Left cardiac atrium (tissue), 4 donors: ENCODE results near the gene PCDHGA1. TPM values are rescaled to one million over a fixed set of nuclear protein-coding genes. Genes with fewer than 3 reads are reported as not detected.
"Not testable (repeated sequence)": the region's sequence is repeated elsewhere in the genome, so short reads cannot be mapped to it uniquely, and the experiment has no call there.

ENCODE experiments used
- ATAC-seq, 2 donors: fragments of 200-7000 bp; cut with Tn5 transposase; one replicate each; pipeline ENCODE4 v1.9.1; 2020; ENCODE audit warnings: mild to moderate bottlenecking in 2 of 2, moderate library complexity in 2 of 2
- DNase-seq: peaks from one replicate; pipeline ENCODE4 v3.0.0-alpha.2; 2020
- intact Hi-C, 2 donors: fragments of 100-400 bp; cut with DNase I; formaldehyde crosslinking; loops; one replicate each; pipeline versions ENCODE4 v1.14.1 to v1.15.1; 2022 to 2023
- total RNA-seq, 2 donors: library from RNA; stranded (reverse); fragmentation: NEBNext Ultra II Directional; extraction: Animal tissue kit (Norgen Biotek cat#: 25700); gene quantifications; one replicate each; pipeline ENCODE4 v1.2.1, GENCODE V29; 2021
- donor health status: DM: no; HTN: yes; CAD: no.
- donor health status: DM: no; HTN: yes; CAD: no; lungs with severe emphysema.
- donor health status: DM: yes; HTN: yes; CAD: no.
- donor health status: Dilated cardiomyopathy.

Gene PCDHGA1
- total RNA-seq, 2 donors from 2014 or later = 1.4 to 1.8 TPM

DNA sequence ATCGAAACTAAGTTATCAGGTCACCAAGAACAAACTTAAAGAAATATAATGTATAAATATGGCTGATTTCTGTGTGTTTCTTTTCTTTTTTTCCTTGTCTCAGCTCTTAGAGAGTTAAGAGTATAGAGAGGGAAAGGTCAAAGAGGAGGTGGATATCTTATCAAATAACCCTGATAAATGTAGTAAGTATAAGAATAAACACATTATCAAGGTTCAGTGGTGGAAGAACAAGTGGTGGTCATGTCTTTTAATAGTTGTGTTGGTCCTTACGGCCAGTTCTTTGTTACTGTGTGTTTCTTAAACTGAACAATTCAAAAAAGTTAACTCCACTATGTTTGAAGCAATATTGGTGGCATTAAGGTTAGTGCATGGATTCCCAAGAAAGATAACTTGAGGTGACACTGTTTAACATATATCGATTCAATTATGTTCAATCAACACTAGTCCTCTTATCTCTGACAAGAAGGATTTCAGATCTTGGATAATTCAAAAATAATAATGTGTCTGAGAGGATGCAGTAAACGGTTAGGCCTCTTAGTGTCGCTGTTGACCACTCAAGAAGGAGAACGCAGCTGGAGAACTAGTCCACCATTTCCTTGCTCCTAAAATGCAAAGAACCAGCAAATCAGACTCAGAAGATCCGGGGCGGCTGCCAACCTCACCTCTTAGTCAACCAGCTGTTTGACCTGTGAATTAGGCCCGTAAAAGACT is 13.1 kb downstream of the PCDHGA1 start, which contains the start of gene PCDHGA3:
Gene PCDHGA3, plus strand, starts transcription at position 588 of the 711 bp plus-strand sequence. CDS start 205 bp downstream, outside the sequence.
- ATAC-seq (peak; percentile 34 to 58), DNase-seq (no peak)
- intact Hi-C loops = no loop called here

DNA sequence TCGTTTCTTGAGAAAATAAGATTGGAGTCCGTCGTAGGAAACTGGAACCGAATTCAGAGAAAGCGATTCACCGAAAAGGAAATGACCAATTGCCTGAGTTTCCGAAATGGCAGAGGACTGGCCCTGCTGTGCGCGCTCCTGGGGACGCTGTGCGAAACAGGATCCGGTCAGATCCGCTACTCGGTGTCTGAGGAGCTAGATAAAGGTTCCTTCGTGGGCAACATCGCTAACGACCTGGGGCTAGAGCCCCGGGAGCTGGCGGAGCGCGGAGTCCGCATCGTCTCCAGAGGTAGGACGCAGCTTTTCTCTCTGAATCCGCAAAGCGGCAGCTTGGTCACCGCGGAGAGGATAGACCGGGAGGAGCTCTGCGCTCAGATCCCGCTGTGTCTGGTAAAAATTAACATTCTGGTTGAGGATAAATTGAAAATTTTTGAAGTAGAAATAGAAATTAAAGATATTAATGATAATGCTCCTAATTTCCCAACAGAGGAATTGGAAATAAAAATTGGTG is 13.7 kb downstream of the PCDHGA1 start:
- intact Hi-C loops = no loop called here
- DNase-seq = no peak
- ATAC-seq = peak in 1 of 2 donors; percentile 48

DNA sequence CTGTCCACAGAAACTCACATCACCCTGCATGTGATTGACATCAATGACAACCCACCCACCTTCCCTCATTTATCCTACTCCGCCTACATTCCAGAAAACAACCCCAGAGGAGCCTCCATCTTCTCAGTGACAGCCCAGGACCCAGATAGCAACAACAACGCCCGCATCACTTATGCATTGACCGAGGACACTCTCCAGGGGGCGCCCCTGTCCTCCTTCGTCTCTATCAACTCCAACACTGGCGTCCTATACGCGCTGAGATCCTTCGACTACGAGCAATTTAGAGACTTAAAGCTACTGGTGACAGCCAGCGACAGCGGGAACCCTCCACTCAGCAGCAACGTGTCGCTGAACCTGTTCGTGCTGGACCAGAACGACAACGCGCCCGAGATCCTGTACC is 15.0 kb downstream of the PCDHGA1 start:
- DNase-seq (no peak), ATAC-seq (no peak)
- intact Hi-C loops = no loop called here

DNA sequence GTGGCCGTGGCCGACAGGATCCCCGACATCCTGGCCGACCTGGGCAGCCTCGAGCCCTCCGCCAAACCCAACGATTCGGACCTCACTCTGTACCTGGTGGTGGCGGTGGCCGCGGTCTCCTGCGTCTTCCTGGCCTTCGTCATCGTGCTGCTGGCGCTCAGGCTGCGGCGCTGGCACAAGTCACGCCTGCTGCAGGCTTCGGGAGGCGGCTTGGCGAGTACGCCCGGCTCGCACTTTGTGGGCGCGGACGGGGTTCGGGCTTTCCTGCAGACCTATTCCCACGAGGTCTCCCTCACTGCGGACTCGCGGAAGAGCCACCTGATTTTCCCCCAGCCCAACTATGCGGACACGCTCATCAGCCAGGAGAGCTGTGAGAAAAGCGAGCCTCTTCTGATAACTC is 15.7 kb downstream of the PCDHGA1 start:
- intact Hi-C loops, DNase-seq, ATAC-seq: not testable (repeated sequence)

DNA sequence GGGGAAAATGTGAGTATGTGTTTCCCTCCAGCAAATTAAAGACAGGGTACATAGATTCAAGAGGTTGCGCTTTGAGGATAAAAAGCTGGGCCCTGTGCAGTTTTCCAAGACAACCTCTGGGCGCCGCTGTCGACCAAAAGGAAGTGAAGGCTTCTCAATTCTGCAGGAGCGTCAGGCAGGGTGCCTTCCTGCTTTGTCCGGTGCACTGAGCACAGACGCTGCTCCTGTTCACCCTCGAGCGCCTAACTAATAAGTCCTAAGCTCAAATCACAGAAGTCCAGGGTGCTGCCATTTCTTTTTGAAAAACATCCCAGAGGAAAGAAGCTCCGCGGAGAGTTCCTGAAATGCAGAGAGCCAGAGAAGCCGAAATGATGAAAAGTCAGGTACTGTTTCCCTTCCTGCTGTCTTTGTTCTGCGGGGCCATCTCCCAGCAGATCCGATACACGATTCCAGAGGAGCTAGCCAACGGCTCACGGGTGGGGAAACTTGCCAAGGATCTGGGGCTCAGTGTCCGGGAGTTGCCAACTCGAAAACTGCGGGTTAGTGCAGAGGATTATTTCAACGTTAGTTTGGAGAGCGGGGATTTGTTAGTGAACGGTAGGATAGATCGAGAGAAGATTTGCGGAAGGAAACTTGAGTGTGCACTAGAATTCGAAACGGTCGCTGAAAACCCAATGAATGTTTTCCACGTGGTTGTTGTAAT is 19.8 kb downstream of the PCDHGA1 start, which contains the start of gene PCDHGB1:
Gene PCDHGB1, plus strand, starts transcription at position 183 of the 703 bp plus-strand sequence. Its CDS starts 162 bp downstream, at position 345.
- intact Hi-C loops = loop anchor here in 1 of 2 donors (10.0 kb wide), 2 partner anchors 55 to 145 kb away; partner anchors contain the start of genes PCDHB12, PCDHGA9 and PCDHGB6
- peak; percentile 57 to 66 for ATAC-seq
- peak; percentile 38 for DNase-seq

DNA sequence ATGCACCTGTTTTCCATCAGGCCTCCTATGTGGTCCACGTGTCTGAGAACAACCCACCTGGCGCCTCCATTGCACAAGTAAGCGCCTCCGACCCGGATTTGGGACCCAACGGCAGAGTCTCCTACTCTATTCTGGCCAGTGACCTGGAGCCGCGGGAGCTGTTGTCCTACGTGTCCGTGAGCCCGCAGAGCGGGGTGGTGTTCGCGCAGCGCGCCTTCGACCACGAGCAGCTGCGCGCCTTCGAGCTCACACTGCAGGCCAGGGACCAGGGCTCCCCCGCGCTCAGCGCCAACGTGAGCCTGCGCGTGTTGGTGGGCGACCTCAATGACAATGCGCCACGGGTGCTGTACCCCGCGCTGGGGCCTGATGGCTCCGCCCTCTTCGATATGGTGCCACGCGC is 21.3 kb downstream of the PCDHGA1 start:
- no peak for ATAC-seq
- intact Hi-C loops = loop anchor here in 1 of 2 donors (10.0 kb wide), 2 partner anchors 53 to 147 kb away; partner anchors contain the start of genes PCDHB12, PCDHGA9 and PCDHGB6

DNA sequence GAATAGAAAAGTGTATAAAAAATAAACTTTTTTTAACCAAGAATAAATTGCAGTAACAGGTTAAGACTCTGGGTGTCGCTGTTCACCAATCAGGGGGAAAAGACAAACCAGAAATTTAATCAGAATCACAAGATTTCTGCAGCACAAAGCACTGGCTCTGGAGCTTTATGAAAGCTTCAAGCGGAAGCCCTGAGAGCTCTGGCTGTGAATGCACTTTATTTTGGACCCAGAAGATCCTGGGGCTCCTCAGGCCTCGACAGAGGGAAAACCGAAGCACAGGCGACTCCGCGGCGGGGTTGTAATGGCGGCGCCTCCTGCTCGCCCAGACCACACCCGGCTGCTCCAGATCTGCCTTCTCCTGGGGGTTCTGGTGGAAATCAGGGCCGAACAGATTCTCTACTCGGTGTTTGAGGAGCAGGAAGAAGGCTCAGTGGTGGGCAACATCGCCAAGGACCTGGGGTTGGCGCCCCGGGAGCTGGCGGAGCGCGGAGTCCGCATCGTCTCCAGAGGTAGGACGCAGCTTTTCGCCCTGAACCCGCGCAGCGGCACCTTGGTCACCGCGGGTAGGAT is 24.7 kb downstream of the PCDHGA1 start, which contains the start of gene PCDHGA4:
Gene PCDHGA4, plus strand, starts transcription at position 122 of the 570 bp plus-strand sequence. Its CDS starts 87 bp downstream, at position 209.
- DNase-seq = no peak
- ATAC-seq = no peak
- intact Hi-C loops = loop anchor here in 1 of 2 donors (10.0 kb wide), 2 partner anchors 50 to 150 kb away; partner anchors contain the start of genes PCDHB12, PCDHGA9 and PCDHGB6

More for the DNA sequence above, 21.3 kb downstream of the PCDHGA1 start:
- DNase-seq = no peak

DNA sequence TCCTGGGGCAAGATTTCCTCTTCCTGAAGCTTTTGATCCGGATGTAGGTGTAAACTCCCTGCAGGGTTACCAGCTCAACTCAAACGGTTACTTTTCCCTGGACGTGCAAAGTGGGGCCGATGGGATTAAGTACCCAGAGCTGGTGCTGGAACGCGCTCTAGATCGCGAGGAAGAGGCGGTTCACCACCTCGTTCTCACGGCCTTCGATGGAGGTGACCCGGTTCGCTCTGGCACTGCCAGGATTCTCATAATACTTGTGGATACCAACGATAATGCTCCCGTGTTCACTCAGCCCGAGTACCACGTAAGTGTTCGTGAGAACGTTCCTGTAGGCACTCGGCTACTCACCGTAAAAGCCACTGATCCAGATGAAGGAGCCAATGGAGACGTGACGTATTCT is 25.3 kb downstream of the PCDHGA1 start:
- DNase-seq = no peak
- intact Hi-C loops = loop anchor here in 1 of 2 donors (10.0 kb wide), 2 partner anchors 49 to 151 kb away; partner anchors contain the start of genes PCDHB12, PCDHGA9 and PCDHGB6
- ATAC-seq = no peak

DNA sequence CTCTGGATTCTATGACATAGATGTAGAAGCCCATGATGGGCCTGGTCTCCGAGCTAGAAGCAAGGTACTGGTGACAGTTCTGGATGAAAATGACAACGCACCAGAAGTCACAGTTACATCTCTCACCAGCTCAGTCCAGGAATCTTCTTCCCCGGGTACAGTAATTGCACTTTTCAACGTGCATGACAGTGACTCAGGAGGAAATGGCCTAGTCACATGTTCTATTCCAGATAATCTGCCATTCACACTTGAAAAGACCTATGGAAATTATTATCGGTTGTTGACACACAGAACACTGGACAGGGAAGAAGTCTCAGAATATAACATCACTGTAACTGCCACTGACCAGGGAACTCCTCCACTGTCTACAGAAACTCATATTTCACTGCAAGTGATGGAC is 25.8 kb downstream of the PCDHGA1 start:
- ATAC-seq (no peak), DNase-seq (no peak)
- intact Hi-C loops = loop anchor here in 1 of 2 donors (10.0 kb wide), 2 partner anchors 49 to 151 kb away; partner anchors contain the start of genes PCDHB12, PCDHGA9 and PCDHGB6

DNA sequence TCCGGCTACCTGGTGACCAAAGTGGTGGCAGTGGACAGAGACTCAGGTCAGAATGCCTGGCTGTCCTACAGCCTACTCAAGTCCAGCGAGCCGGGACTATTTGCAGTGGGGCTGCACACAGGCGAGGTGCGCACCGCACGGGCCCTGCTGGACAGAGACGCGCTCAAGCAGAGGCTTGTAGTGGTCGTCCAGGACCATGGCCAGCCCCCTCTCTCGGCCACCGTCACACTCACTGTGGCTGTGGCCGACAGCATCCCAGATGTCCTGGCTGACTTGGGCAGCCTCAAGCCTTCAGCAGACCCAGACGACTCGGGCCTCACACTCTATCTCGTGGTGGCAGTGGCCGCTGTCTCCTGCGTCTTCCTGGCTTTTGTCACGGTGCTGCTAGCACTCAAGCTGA is 26.6 kb downstream of the PCDHGA1 start:
- DNase-seq = no peak
- ATAC-seq = no peak
- intact Hi-C loops = loop anchor here in 1 of 2 donors (10.0 kb wide), 2 partner anchors 48 to 152 kb away; partner anchors contain the start of genes PCDHB12, PCDHGA9 and PCDHGB6

DNA sequence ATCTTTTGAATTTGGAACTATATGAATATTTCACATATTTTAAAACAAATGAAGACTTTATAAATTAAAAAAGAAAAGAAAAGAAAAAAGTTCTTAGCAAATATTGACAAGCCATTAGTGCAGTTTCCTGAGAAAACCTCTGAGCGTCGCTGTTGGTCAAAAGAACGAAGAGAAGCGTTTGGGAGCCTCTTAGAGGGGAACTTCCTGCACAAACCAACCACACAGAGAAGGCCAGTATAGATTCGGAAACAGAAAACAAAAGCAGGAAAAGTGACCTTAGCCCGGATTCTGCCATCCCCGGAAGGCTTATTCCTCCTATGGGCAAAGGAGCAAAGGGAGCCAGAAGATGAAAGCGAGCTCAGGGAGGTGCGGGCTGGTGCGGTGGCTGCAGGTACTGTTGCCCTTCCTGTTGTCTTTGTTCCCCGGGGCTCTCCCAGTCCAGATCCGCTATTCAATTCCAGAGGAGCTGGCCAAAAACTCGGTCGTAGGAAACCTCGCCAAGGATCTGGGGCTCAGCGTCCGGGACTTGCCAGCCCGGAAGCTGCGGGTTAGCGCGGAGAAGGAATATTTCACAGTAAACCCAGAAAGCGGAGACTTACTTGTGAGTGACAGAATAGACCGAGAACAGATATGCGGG is 29.6 kb downstream of the PCDHGA1 start, which contains the start of gene PCDHGB2:
Gene PCDHGB2, plus strand, starts transcription at position 205 of the 637 bp plus-strand sequence. Its CDS starts 142 bp downstream, at position 347.
- no peak for ATAC-seq
- intact Hi-C loops = loop anchor here in 1 of 2 donors (10.0 kb wide), 2 partner anchors 45 to 155 kb away; partner anchors contain the start of genes PCDHB12, PCDHGA9 and PCDHGB6

DNA sequence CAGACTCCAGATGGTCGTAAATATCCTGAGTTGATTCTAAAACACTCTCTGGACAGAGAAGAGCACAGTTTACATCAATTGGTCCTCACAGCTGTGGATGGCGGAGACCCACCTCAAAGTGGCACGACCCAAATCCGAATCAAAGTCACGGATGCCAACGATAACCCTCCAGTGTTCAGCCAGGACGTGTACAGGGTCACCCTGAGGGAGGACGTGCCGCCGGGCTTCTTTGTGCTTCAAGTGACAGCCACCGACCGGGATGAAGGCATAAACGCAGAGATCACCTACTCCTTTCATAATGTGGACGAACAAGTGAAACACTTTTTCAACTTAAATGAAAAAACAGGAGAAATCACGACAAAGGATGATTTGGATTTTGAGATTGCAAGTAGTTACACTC is 30.4 kb downstream of the PCDHGA1 start:
- DNase-seq (no peak), ATAC-seq (no peak)
- intact Hi-C loops = no loop called here

More for the DNA sequence above, 29.6 kb downstream of the PCDHGA1 start, which contains the start of gene PCDHGB2:
- DNase-seq = no peak

DNA sequence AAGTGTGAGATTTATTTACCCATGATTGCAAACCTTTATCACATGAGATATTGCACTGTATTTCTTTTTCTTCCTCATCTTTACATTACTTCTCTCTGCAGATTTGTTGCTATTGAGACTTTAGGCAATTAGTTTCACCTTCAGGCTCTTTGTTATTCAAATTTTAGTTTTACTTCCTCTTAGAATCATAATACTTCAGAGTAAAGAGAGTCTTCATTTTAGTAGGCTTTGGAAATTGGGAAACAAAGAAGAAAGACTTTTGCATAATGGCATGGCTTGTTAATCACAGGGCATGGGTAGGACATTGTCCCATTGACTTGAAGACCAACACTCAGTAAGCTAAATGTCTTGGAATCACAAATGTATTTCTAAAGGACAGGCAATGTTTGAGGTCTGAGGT is 32.4 kb downstream of the PCDHGA1 start:
- DNase-seq = no peak
- no peak for ATAC-seq
- intact Hi-C loops = no loop called here

DNA sequence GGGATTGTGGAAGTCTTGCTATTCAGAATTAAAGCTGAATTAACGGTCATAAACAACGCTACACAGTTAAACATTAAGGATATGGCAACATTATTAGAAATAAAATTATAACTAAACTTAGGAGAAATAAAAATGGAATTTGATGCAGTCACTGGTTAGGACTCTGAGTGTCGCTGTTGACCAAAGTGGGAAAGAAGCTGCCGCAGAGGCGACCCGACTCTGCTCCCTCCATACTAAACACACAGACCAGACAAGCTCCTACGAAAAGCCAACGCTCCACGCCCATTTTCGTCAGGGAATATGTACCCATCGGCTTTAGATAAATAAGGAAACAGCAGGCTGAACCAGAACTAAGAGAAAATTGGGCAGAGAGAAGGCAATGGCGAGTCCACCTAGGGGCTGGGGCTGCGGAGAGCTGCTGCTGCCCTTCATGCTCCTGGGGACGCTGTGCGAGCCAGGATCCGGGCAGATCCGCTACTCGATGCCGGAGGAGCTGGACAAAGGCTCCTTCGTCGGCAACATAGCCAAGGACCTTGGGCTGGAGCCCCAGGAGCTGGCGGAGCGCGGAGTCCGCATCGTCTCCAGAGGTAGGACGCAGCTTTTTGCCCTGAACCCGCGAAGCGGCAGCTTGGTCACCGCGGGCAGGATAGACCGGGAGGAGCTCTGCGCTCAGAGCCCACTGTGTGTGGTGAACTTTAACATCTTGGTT is 33.8 kb downstream of the PCDHGA1 start, which contains the start of gene PCDHGA5:
Gene PCDHGA5, plus strand, starts transcription at position 211 of the 709 bp plus-strand sequence. Its CDS starts 169 bp downstream, at position 380.
- ATAC-seq = no peak
- DNase-seq = no peak
- intact Hi-C loops = no loop called here

DNA sequence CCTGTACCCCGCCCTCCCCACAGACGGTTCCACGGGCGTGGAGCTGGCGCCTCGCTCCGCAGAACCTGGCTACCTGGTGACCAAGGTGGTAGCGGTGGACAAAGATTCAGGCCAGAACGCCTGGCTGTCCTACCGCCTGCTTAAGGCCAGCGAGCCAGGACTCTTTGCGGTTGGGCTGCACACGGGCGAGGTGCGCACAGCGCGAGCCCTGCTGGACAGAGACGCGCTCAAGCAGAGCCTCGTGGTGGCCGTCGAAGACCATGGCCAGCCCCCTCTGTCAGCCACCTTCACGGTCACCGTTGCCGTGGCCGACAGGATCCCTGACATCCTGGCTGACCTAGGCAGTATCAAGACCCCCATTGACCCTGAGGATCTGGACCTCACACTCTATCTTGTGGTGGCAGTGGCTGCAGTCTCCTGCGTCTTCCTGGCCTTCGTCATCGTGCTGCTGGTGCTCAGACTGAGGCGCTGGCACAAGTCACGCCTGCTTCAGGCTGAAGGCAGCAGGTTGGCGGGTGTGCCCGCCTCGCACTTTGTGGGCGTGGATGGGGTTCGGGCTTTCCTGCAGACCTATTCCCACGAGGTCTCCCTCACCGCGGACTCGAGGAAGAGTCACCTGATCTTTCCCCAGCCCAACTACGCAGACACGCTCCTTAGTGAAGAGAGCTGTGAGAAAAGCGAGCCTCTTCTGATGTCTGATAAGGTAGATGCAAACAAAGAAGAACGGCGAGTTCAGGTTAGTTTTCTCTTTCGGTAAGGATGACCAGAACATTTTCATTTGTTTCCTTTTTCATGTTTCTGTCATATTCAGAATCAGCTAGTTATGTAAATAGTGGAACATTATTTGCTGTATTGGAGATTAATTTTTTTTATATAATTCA is 35.9 kb downstream of the PCDHGA1 start:
- ATAC-seq (no peak), DNase-seq (no peak)
- intact Hi-C loops = no loop called here
